Measurements from ENCODE around the gene OIP5.

DNA sequence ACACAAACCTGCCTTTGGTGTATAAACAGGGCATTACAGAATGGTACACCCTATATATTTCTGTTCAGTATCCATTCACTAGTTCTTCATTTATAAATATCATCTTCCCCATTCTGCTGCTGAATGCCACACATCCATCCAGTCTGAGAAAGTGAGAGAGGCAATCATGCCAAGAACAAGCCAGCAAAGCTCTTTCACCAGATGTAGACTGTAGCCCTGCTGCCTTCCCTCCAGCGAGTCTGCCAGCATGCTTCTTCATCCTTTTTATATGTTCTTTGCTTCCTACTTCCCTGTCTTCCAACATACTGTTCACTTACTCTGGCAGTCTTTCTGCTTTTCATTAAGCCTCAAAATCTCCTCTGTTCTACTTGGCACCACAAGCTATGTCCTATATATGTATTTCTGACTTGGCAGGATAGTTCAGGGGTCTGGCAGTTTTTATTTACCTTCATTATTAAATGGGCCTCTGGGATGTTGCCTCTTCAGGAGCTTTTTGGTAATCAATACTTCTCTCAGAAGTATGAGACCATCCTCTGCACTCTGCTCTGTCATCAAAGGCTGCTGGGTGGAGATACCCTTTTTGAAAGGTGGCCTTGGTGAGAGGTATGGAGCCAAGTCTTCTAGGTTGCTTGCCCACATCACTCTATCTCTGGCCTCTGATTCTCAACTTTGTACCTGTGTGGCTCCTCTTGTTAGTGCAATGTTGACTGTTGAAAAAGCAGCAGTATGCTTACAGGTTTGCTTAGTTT lies 52.7 kb downstream of the OIP5 start:
- TF ChIP-seq, protein P1, sequence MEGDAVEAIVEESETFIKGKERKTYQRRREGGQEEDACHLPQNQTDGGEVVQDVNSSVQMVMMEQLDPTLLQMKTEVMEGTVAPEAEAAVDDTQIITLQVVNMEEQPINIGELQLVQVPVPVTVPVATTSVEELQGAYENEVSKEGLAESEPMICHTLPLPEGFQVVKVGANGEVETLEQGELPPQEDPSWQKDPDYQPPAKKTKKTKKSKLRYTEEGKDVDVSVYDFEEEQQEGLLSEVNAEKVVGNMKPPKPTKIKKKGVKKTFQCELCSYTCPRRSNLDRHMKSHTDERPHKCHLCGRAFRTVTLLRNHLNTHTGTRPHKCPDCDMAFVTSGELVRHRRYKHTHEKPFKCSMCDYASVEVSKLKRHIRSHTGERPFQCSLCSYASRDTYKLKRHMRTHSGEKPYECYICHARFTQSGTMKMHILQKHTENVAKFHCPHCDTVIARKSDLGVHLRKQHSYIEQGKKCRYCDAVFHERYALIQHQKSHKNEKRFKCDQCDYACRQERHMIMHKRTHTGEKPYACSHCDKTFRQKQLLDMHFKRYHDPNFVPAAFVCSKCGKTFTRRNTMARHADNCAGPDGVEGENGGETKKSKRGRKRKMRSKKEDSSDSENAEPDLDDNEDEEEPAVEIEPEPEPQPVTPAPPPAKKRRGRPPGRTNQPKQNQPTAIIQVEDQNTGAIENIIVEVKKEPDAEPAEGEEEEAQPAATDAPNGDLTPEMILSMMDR (IDR thresholded peaks at IDR 0.05; ENCODE audit: low read depth, low read length) = no peak
- no peak for TF ChIP-seq EZH2phosphoT487 (IDR thresholded peaks at IDR 0.05; ENCODE audit: low read depth)

All from OCI-LY3 (cell line).